Parathyroid adenoma (tissue), 2 donors: ENCODE results near the gene SLC25A11.

Source experiments
- H2AFZ ChIP-seq: fragments of 300-600 bp; sonication (generic); one replicate; pipeline ENCODE4 v1.7.0; 2017; ENCODE audit warnings: antibody characterized with exemption, mild to moderate bottlenecking
- H3K27ac ChIP-seq: fragments of 300-600 bp; sonication (generic); one replicate; pipeline ENCODE4 v1.7.0; 2017
- H3K27me3 ChIP-seq: fragments of 300-600 bp; sonication (generic); one replicate; pipeline ENCODE4 v1.7.0; 2017; ENCODE audit warnings: low read length; ENCODE audit not compliant: control insufficient read depth, insufficient read depth
- H3K36me3 ChIP-seq: fragments of 300-600 bp; sonication (generic); one replicate; pipeline ENCODE4 v1.7.0; 2017; ENCODE audit warnings: low read length; ENCODE audit not compliant: control insufficient read depth, insufficient read depth
- H3K4me1 ChIP-seq: fragments of 300-600 bp; sonication (generic); one replicate; pipeline ENCODE4 v1.7.0; 2017; ENCODE audit warnings: control low read depth
- H3K4me2 ChIP-seq: fragments of 300-600 bp; sonication (generic); one replicate; pipeline ENCODE4 v1.7.0; 2017; ENCODE audit warnings: low read length
- H3K4me3 ChIP-seq: fragments of 300-600 bp; sonication (generic); one replicate; pipeline ENCODE4 v1.7.0; 2017; ENCODE audit warnings: low read depth, low read length
- H3K79me2 ChIP-seq: fragments of 300-600 bp; sonication (generic); one replicate; pipeline ENCODE4 v1.7.0; 2017; ENCODE audit warnings: control low read depth
- H3K9ac ChIP-seq: fragments of 300-600 bp; sonication (generic); one replicate; pipeline ENCODE4 v1.7.0; 2017; ENCODE audit warnings: mild to moderate bottlenecking
- H3K9me3 ChIP-seq: fragments of 300-600 bp; sonication (generic); one replicate; pipeline ENCODE4 v1.7.0; 2017; ENCODE audit warnings: low read length; ENCODE audit not compliant: control insufficient read depth
- CTCF ChIP-seq: fragments of 300-600 bp; sonication (generic); IDR thresholded peaks from one replicate; pipeline ENCODE4 v1.7.0; 2017; ENCODE audit warnings: antibody characterized with exemption, mild to moderate bottlenecking
- donor health status: primary hyperparathyroidism.

Gene SLC25A11

DNA sequence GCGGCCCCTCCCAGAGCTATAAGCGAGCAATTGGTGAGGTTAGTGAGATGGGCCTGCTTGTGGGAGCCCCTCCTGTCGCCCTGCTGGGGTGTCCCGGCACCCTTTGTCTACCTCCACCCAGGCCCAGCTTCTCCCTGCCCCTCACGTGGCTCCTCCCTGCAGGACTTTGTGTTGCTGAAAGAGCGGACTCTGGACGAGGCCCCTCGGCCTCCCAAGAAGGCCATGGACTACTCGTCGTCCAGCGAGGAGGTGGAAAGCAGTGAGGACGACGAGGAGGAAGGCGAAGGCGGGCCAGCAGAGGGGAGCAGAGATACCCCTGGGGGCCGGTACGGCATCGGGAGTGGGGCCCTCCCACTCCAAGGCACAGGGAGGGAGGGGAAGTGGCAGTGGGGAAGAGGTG, 46.6 kb downstream of the SLC25A11 start:
- TF ChIP-seq CTCF, result no peak
- H2AFZ ChIP-seq, result no peak overlapping the region
- no peaks in the 10 kb centered on the region for H3K79me2 ChIP-seq
- no peak overlapping the region for H3K9ac ChIP-seq
- no peaks in the 10 kb centered on the region for H3K27me3 ChIP-seq
- no peaks in the 10 kb centered on the region for H3K4me1 ChIP-seq
- no peaks in the 10 kb centered on the region for H3K36me3 ChIP-seq
- H3K9me3 ChIP-seq, result no peaks in the 10 kb centered on the region
- no peak overlapping the region for H3K4me3 ChIP-seq
- no peak overlapping the region for H3K4me2 ChIP-seq
- no peak overlapping the region for H3K27ac ChIP-seq

DNA sequence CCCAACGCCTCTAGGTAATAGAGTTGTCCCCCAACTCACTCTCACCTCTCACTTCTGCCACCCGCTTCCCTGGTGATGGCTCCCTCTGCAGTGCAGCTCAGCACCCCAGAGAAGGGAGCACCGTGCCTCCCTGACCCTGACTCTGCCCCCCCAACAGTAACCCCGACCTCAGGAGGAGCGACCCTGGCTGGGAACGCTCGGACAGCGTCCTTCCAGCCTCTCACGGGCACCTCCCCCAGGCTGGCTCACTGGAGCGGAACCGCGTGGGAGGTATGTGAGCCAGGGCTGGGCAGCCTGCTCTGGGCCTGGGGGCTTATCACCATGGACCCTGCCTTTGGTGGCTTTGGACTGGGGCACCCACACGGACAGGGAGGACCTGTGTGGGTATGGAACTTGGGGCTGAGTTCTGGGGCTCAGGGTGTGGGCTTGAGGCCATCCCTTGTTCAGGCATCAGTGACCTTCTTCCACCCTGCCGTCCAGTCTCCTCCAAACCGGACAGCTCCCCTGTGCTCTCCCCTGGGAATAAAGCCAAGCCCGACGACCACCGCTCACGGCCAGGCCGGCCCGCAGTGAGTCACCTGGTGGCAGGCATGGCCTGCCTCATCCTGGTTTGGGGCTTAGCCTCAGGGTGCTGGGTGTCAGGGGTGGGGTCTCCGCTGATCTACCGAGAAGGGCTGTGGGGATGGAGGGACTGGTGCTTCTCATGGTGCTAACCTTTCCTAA, 47.2 kb downstream of the SLC25A11 start:
- Histone ChIP-seq H3K4me1 (no peaks in the 10 kb centered on the region), H2AFZ (no peak overlapping the region), H3K27ac (no peak overlapping the region), H3K4me3 (no peak overlapping the region), H3K4me2 (no peak overlapping the region), H3K9ac (no peak overlapping the region), H3K36me3 (no peaks in the 10 kb centered on the region), H3K27me3 (no peaks in the 10 kb centered on the region), H3K79me2 (no peaks in the 10 kb centered on the region), H3K9me3 (no peaks in the 10 kb centered on the region)
- TF ChIP-seq CTCF, result no peak

DNA sequence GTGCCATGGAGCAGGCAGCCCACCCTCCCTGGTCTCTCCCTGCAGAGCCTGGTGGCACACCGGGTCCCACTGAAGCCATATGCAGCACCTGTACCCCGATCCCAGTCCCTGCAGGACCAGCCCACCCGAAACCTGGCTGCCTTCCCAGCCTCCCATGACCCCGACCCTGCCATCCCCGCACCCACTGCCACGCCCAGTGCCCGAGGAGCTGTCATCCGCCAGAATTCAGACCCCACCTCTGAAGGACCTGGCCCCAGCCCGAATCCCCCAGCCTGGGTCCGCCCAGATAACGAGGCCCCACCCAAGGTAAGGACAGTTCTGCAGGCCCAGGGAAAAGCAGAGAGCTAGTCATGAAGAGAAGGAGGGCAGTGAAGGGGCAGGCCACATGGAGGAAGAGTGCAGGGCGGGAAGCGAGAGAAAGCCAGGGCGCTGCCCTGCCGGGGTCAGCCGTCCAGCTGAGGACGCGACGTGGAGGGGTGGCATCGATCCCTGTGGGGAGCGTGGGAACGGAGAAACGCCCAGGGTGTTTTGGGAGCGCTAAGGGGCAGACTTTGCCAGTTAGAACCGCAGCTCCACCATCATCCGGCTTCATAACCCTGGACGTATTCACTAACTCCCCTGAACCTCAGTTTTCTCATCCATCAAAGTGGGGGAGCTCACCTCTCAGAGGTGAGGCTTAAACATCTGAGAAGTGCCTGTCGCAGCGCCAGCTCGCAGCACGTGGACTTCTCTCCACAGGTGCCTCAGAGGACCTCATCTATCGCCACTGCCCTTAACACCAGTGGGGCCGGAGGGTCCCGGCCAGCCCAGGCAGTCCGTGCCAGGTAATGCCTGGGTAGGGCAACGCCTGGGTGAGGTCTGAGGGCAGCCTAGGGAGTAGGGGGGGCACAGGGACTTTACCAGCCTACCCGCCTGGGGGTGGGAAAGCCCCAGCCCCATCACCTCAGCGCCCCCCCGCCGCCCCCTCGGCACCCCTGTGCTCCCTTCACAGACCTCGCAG, 48.1 kb downstream of the SLC25A11 start:
- Histone ChIP-seq H3K4me2 (no peak overlapping the region), H3K36me3 (no peaks in the 10 kb centered on the region), H3K4me1 (no peaks in the 10 kb centered on the region), H2AFZ (no peak overlapping the region), H3K27me3 (no peaks in the 10 kb centered on the region), H3K9me3 (no peaks in the 10 kb centered on the region), H3K27ac (no peak overlapping the region), H3K79me2 (no peaks in the 10 kb centered on the region), H3K9ac (no peak overlapping the region), H3K4me3 (no peak overlapping the region)
- no peak for TF ChIP-seq CTCF

DNA sequence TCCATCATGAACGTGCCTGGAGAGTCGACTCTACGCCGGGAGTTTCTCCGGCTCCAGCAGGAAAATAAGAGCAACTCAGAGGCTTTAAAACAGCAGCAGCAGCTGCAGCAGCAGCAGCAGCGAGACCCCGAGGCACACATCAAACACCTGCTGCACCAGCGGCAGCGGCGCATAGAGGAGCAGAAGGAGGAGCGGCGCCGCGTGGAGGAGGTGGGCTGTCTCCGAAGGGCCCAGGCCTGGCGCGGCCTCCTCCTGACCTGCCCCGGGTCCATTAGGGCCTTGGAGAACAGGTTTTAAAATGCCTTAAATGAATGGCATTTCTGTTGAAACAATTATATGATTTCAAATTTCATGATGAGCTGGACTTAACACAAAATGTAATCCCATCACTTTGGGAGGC, 52.3 kb downstream of the SLC25A11 start:
- Histone ChIP-seq H3K4me1 (no peaks in the 10 kb centered on the region), H3K36me3 (no peaks in the 10 kb centered on the region), H3K4me3 (no peak overlapping the region), H3K9ac (no peak overlapping the region), H3K79me2 (peaks cover 2% of the 10 kb centered on the region), H2AFZ (no peak overlapping the region), H3K9me3 (no peaks in the 10 kb centered on the region), H3K4me2 (no peak overlapping the region), H3K27ac (no peak overlapping the region), H3K27me3 (no peaks in the 10 kb centered on the region)
- TF ChIP-seq CTCF, result no peak
